HEK293 (cell line): ENCODE results near the gene PEX3.

Source experiments
- CTCF ChIA-PET: fragments of 350-600 bp; formaldehyde crosslinking; extraction: SDS; loops from one replicate; lab custom pipeline; 2021; ENCODE audit warnings: antibody characterized with exemption; lab: Yijun Ruan, JAX
- POLR2A ChIA-PET: fragments of 300-600 bp; formaldehyde crosslinking; extraction: SDS; loops from one replicate; lab custom pipeline; 2020; ENCODE audit warnings: antibody characterized with exemption, inconsistent platforms; lab: Yijun Ruan, JAX
- H3K27ac ChIP-seq: fragments of 200-500 bp; sonication (Bioruptor generic); 2 replicates; pipeline ENCODE4 v1.5.1; 2014; ENCODE audit warnings: low read depth, low read length, control low read depth, inconsistent platforms; ENCODE audit errors: extremely low read depth
- H3K36me3 ChIP-seq, 2 experiments: fragments of 200-500 bp in 1 of 2; sonication (Bioruptor generic) in 1 of 2; 1 replicate in 1 of 2; 2 replicates in 1 of 2; pipeline ENCODE4 v1.5.1; 2014 to 2017; ENCODE audit warnings: inconsistent platforms in 2 of 2, low read length in 2 of 2; ENCODE audit not compliant: control insufficient read depth in 2 of 2, insufficient read depth in 1 of 2
- H3K4me1 ChIP-seq: fragments of 200-500 bp; sonication (Bioruptor generic); 2 replicates; pipeline ENCODE4 v1.5.1; 2014; ENCODE audit warnings: mild to moderate bottlenecking, low read length, inconsistent platforms; ENCODE audit not compliant: control insufficient read depth, insufficient read depth
- H3K4me3 ChIP-seq: 2 replicates; pipeline ENCODE4 v1.5.1; 2011; ENCODE audit warnings: low read depth, mild to moderate bottlenecking, control low read depth, low read length, moderate library complexity
- H3K9me3 ChIP-seq: fragments of 200-500 bp; sonication (Bioruptor generic); 2 replicates; pipeline ENCODE4 v1.5.1; 2014; ENCODE audit warnings: low read depth, low read length, inconsistent platforms; ENCODE audit not compliant: control insufficient read depth, insufficient read depth
- BCL11A ChIP-seq: fragments of 450-650 bp; formaldehyde crosslinking; IDR thresholded peaks from 2 replicates; pipeline ENCODE4 v1.5.1; 2016; ENCODE audit warnings: low read depth, missing biosample characterization, missing genetic modification characterization
- EGR2 ChIP-seq: fragments of 450-650 bp; formaldehyde crosslinking; IDR thresholded peaks from 2 replicates; pipeline ENCODE4 v1.5.1; 2016; ENCODE audit warnings: low read depth, missing biosample characterization, missing genetic modification characterization
- GLI4 ChIP-seq: fragments of 450-650 bp; formaldehyde crosslinking; IDR thresholded peaks from 2 replicates; pipeline ENCODE4 v1.5.1; 2016; ENCODE audit warnings: missing biosample characterization, missing genetic modification characterization
- HIC1 ChIP-seq: fragments of 450-650 bp; formaldehyde crosslinking; IDR thresholded peaks from 2 replicates; pipeline ENCODE4 v1.5.1; 2016; ENCODE audit warnings: missing biosample characterization, missing genetic modification characterization
- PRDM1 ChIP-seq: fragments of 450-650 bp; formaldehyde crosslinking; IDR thresholded peaks from 2 replicates; pipeline ENCODE4; 2016; ENCODE audit warnings: missing biosample characterization, missing genetic modification characterization
- ZFP3 ChIP-seq: fragments of 450-650 bp; formaldehyde crosslinking; IDR thresholded peaks from 2 replicates; pipeline ENCODE4 v1.5.1; 2016; ENCODE audit warnings: low read depth, missing biosample characterization, missing genetic modification characterization
- ZFP41 ChIP-seq: fragments of 450-650 bp; formaldehyde crosslinking; IDR thresholded peaks from 2 replicates; pipeline ENCODE4 v1.5.1; 2016; ENCODE audit warnings: missing biosample characterization, missing genetic modification characterization, borderline replicate concordance
- ZIC2 ChIP-seq: fragments of 450-650 bp; formaldehyde crosslinking; IDR thresholded peaks from 2 replicates; pipeline ENCODE4 v1.5.1; 2016; ENCODE audit warnings: missing biosample characterization, missing genetic modification characterization
- ZNF157 ChIP-seq: fragments of 450-650 bp; formaldehyde crosslinking; IDR thresholded peaks from 2 replicates; pipeline ENCODE4 v1.5.1; 2016; ENCODE audit warnings: missing biosample characterization, missing genetic modification characterization
- ZNF175 ChIP-seq: fragments of 450-650 bp; formaldehyde crosslinking; IDR thresholded peaks from 2 replicates; pipeline ENCODE4 v1.5.1; 2016; ENCODE audit warnings: missing biosample characterization, missing genetic modification characterization
- ZNF214 ChIP-seq: fragments of 450-650 bp; formaldehyde crosslinking; IDR thresholded peaks from 2 replicates; pipeline ENCODE4 v1.5.1; 2017; ENCODE audit warnings: missing biosample characterization, mild to moderate bottlenecking, missing genetic modification characterization, borderline replicate concordance
- ZNF223 ChIP-seq: fragments of 450-650 bp; formaldehyde crosslinking; IDR thresholded peaks from 2 replicates; pipeline ENCODE4 v1.5.1; 2016; ENCODE audit warnings: missing biosample characterization, missing genetic modification characterization
- ZNF26 ChIP-seq: fragments of 450-650 bp; formaldehyde crosslinking; IDR thresholded peaks from 2 replicates; pipeline ENCODE4 v1.5.1; 2016; ENCODE audit warnings: missing biosample characterization, missing genetic modification characterization
- ZNF335 ChIP-seq: fragments of 450-650 bp; formaldehyde crosslinking; conservative IDR thresholded peaks from 2 replicates; pipeline ENCODE4 v1.5.1; 2016; ENCODE audit warnings: missing biosample characterization, missing genetic modification characterization
- ZNF394 ChIP-seq: fragments of 450-650 bp; formaldehyde crosslinking; IDR thresholded peaks from 2 replicates; pipeline ENCODE4 v1.5.1; 2016; ENCODE audit warnings: missing biosample characterization, missing genetic modification characterization, mild to moderate bottlenecking, moderate library complexity, borderline replicate concordance
- ZNF426 ChIP-seq: fragments of 450-650 bp; formaldehyde crosslinking; IDR thresholded peaks from 2 replicates; pipeline ENCODE4 v1.5.1; 2017; ENCODE audit warnings: missing biosample characterization, missing genetic modification characterization, mild to moderate bottlenecking, inconsistent platforms, moderate library complexity
- ZNF514 ChIP-seq: fragments of 450-650 bp; formaldehyde crosslinking; IDR thresholded peaks from 2 replicates; pipeline ENCODE4 v1.5.1; 2016; ENCODE audit warnings: missing biosample characterization, missing genetic modification characterization
- ZNF521 ChIP-seq: fragments of 450-650 bp; formaldehyde crosslinking; IDR thresholded peaks from 2 replicates; pipeline ENCODE4 v1.5.1; 2017; ENCODE audit warnings: missing biosample characterization, mild to moderate bottlenecking, missing genetic modification characterization
- ZNF747 ChIP-seq: fragments of 450-650 bp; formaldehyde crosslinking; IDR thresholded peaks from 2 replicates; pipeline ENCODE4 v1.5.1; 2016; ENCODE audit warnings: missing biosample characterization, missing genetic modification characterization
- ZNF791 ChIP-seq: fragments of 450-650 bp; formaldehyde crosslinking; IDR thresholded peaks from 2 replicates; pipeline ENCODE4 v1.5.1; 2016; ENCODE audit warnings: missing biosample characterization, missing genetic modification characterization
- ZNF837 ChIP-seq: fragments of 450-650 bp; formaldehyde crosslinking; IDR thresholded peaks from 2 replicates; pipeline ENCODE4 v1.5.1; 2016; ENCODE audit warnings: missing biosample characterization, missing genetic modification characterization
- ZSCAN30 ChIP-seq: fragments of 450-650 bp; IDR thresholded peaks from 2 replicates; pipeline ENCODE4 v1.5.1; 2018; ENCODE audit warnings: missing biosample characterization, mild to moderate bottlenecking, missing genetic modification characterization, moderate library complexity

The PEX3 gene

GRCh38 chr6:143401636-143402370 is 48.8 kb upstream of the PEX3 start:
- ChIA-PET POLR2A (interaction anchor here (1.3 kb wide), 1 partner anchor 27 kb away, joined by 3 read pairs; no protein-coding TSS in a partner anchor), CTCF (interaction anchor here (0.6 to 1.8 kb wide), 3 partner anchors 25 to 174 kb away, joined by 3 to 4 read pairs (median 3); no protein-coding TSS in a partner anchor)
- Histone ChIP-seq H3K4me1 (peaks cover 11% of the 10 kb centered on the region), H3K27ac (no peak overlapping the region), H3K36me3 (no peaks in the 10 kb centered on the region), H3K9me3 (no peaks in the 10 kb centered on the region), H3K4me3 (no peak overlapping the region)
- TF ChIP-seq HIC1 (tag by site-specific recombination) (no peak), ZFP3 (tag by site-specific recombination) (no peak), EGR2 (tag by site-specific recombination) (no peak), BCL11A (tag by site-specific recombination) (no peak), ZNF791 (tag by site-specific recombination) (no peak), ZNF521 (tag by site-specific recombination) (no peak), ZNF223 (tag by site-specific recombination) (no peak), ZNF26 (no peak), ZSCAN30 (tag by site-specific recombination) (no peak), ZNF394 (tag by site-specific recombination) (no peak)

- H3K4me1 ChIP-seq = peaks cover 8% of the 10 kb centered on the region
Measured at GRCh38 chr6:143402721-143403336, 47.8 kb upstream of the PEX3 start.

More at GRCh38 chr6:143402721-143403336, 47.8 kb upstream of the PEX3 start:
- Histone ChIP-seq H3K27ac (no peak overlapping the region), H3K9me3 (no peaks in the 10 kb centered on the region), H3K4me3 (no peak overlapping the region), H3K36me3 (no peaks in the 10 kb centered on the region)
- ChIA-PET CTCF (interaction anchor here (0.6 to 1.1 kb wide), 4 partner anchors 23 to 973 kb away, joined by 3 to 6 read pairs (median 4); no protein-coding TSS in a partner anchor), POLR2A (no interaction called here)
- TF ChIP-seq ZNF214 (tag by site-specific recombination) = no peak
- TF ChIP-seq ZNF514 (tag by site-specific recombination) = no peak
- no peak for TF ChIP-seq PRDM1 (tag by site-specific recombination)
- no peak for TF ChIP-seq ZNF175 (tag by site-specific recombination)
- no peak for TF ChIP-seq ZNF747 (tag by site-specific recombination)
- TF ChIP-seq ZNF837 = no peak
- no peak for TF ChIP-seq GLI4
- TF ChIP-seq ZNF157 = no peak
- TF ChIP-seq ZNF335 (tag by site-specific recombination) = no peak
- TF ChIP-seq ZNF26 = no peak
- TF ChIP-seq ZFP41 (tag by site-specific recombination) = no peak
- TF ChIP-seq ZIC2 = no peak
- TF ChIP-seq ZNF426 (tag by site-specific recombination) = no peak
